ENCODE measurements around the gene FNDC3B. TPM values are rescaled to one million over a fixed set of nuclear protein-coding genes. Genes with fewer than 3 reads are reported as not detected.

Gene FNDC3B
- total RNA-seq, 2 donors from 2014 or later = 57.6 to 69.3 TPM

- no peak for DNase-seq (ENCODE audit: low spot score)
- Histone ChIP-seq H3K9me3 (no peaks in the 10 kb centered on the region), H3K4me3 (no peak overlapping the region), H3K4me1 (no peaks in the 10 kb centered on the region), H3K36me3 (no peaks in the 10 kb centered on the region), H3K27me3 (no peaks in the 10 kb centered on the region), H3K27ac (no peak overlapping the region)
- no peak for TF ChIP-seq CTCF (IDR thresholded peaks at IDR 0.05)
These were observed 371.5 kb downstream of the FNDC3B start for GRCh38 chr3:172410702-172411477.

- Histone ChIP-seq H3K9me3 (no peaks in the 10 kb centered on the region), H3K4me1 (no peaks in the 10 kb centered on the region), H3K27me3 (no peaks in the 10 kb centered on the region), H3K4me3 (no peak overlapping the region), H3K27ac (no peak overlapping the region), H3K36me3 (no peaks in the 10 kb centered on the region)
- no peak for TF ChIP-seq CTCF (IDR thresholded peaks at IDR 0.05)
- no peak for DNase-seq (ENCODE audit: low spot score)
These were observed 372.1 kb downstream of the FNDC3B start for GRCh38 chr3:172411478-172411947.

GRCh38 chr3:172415323-172415722 lies 375.9 kb downstream of the FNDC3B start:
- H3K4me1 ChIP-seq = no peaks in the 10 kb centered on the region
- no peak for TF ChIP-seq CTCF (IDR thresholded peaks at IDR 0.05)

DNA sequence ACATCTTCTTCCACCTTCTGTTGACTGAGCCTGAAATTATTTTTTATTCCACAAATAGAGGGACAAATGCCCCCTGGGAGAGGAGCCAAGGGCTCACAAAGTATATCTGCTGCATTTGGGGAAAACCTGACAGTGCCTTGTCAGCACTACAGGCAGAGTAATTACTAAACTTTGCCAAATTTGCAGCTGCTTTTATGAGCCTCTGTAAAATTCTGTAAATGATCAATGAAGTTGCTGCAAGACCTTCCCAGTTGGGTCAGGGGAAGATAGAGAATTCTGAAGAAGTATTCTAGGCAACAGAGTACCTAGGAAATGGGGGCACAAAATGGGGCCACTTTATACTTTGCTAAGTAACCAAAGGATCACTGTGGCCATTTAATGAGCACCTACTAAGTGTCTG lies 398.3 kb downstream of the FNDC3B start:
- Histone ChIP-seq H3K9me3 (peaks cover 0 to 4% of the 10 kb centered on the region in 2 donors), H3K4me3 (no peak overlapping the region), H3K27ac (no peak overlapping the region), H3K27me3 (no peaks in the 10 kb centered on the region), H3K4me1 (no peaks in the 10 kb centered on the region), H3K36me3 (no peaks in the 10 kb centered on the region)
- DNase-seq (ENCODE audit: low spot score) = no peak
- TF ChIP-seq CTCF (IDR thresholded peaks at IDR 0.05) = no peak

More at GRCh38 chr3:172415323-172415722, 375.9 kb downstream of the FNDC3B start:
- DNase-seq (ENCODE audit: low spot score) = no peak
- Histone ChIP-seq H3K27ac (no peak overlapping the region), H3K36me3 (no peaks in the 10 kb centered on the region), H3K4me3 (no peak overlapping the region), H3K9me3 (no peaks in the 10 kb centered on the region), H3K27me3 (no peaks in the 10 kb centered on the region)

DNA sequence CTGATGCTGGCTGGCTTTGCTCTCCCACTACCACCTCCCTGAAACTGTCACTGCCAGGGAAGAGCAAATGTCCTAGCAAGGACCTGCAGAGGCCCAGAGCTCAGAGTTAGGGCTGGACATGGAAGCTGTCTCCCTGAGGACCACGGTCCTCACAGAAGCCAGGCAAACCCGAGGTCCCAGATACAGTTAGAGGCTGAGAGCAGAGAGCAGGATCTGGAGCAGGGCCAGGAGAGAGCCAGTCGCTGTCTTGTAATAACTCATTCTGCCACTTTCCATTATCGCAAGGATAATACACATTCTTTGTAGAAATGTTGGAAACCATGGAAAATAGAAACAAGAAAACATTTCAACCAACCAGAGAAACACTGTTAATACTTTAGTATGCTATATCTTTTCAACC lies 398.8 kb downstream of the FNDC3B start:
- H3K36me3 ChIP-seq = no peaks in the 10 kb centered on the region
- no peaks in the 10 kb centered on the region for H3K9me3 ChIP-seq
- H3K4me1 ChIP-seq = no peaks in the 10 kb centered on the region
- TF ChIP-seq CTCF (IDR thresholded peaks at IDR 0.05) = no peak
- H3K4me3 ChIP-seq = no peak overlapping the region
- no peak for DNase-seq (ENCODE audit: low spot score)
- H3K27ac ChIP-seq = no peak overlapping the region
- no peaks in the 10 kb centered on the region for H3K27me3 ChIP-seq

DNA sequence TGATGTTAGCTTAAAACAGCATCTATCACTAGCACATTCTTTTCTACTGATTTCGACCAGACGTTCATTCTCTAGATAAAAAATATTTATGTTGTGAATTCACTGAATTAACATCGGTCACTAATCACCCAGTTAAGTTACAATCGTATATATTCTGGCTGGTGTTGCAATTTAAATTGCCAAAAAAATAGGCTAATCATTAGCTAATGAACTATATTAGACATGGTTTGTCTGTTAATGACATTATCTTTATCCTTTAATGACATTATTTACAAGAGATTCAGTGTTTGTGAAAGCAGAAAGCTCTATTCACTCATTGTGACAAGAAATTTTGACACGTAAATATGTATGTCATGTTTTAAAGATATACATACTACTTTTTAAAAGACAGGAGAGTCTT lies 402.2 kb downstream of the FNDC3B start:
- no peak for DNase-seq (ENCODE audit: low spot score)
- Histone ChIP-seq H3K27me3 (no peaks in the 10 kb centered on the region), H3K4me3 (no peak overlapping the region), H3K4me1 (no peaks in the 10 kb centered on the region), H3K36me3 (no peaks in the 10 kb centered on the region), H3K27ac (no peak overlapping the region), H3K9me3 (no peaks in the 10 kb centered on the region)
- TF ChIP-seq CTCF (IDR thresholded peaks at IDR 0.05) = no peak

Measured in right atrium auricular region (tissue), 2 donors.